Measurements from ENCODE around the gene PDCD11.
"Not testable (repeated sequence)": the region's sequence is repeated elsewhere in the genome, so short reads cannot be mapped to it uniquely, and the experiment has no call there.

PDCD11 gene

DNA sequence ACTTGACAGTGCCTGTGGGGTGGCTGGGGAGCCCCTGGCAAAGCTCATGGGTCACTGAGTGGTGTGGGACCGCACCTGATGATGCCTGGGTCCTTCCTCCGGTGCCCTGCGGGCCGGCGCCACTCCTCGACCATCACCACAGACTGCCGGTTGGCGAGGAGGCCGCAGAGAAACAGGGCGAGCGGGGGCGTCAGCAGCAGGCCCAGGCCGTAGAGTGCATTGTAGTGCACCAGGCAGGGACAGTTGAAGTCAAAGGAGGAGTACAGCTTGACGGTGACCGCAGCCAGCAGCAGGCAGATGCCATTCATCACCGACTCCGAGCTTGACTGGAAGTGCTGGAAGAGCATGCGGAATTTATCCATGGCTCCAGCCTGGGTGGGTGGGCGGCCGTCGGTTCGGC is 82.2 kb downstream of the PDCD11 start:
- Histone ChIP-seq H3K4me1 (ENCODE audit: insufficient read depth, low read length, poor library complexity, severe bottlenecking) (peaks cover 14% of the 10 kb centered on the region), H3K36me3 (ENCODE audit: insufficient read depth, low read length) (no peaks in the 10 kb centered on the region), H3K4me3 (ENCODE audit: low read length, poor library complexity, severe bottlenecking) (no peak overlapping the region), H3K4me2 (ENCODE audit: low read depth, low read length, poor library complexity, severe bottlenecking) (no peak overlapping the region), H3K9ac (ENCODE audit: low read depth, low read length, poor library complexity, severe bottlenecking) (no peak overlapping the region), H2AFZ (ENCODE audit: low read length) (no peak overlapping the region), H3F3A (ENCODE audit: low read depth) (no peaks in the 10 kb centered on the region), H3K9me2 (replicated peaks; ENCODE audit: low read depth, low read length) (no peaks in the 10 kb centered on the region), H3K9me3 (ENCODE audit: insufficient read depth, low read depth, low read length) (no peaks in the 10 kb centered on the region), H4K20me1 (ENCODE audit: insufficient read depth, low read length, poor library complexity, severe bottlenecking) (no peaks in the 10 kb centered on the region), H3K27me3 (ENCODE audit: insufficient read depth, low read length, poor library complexity, severe bottlenecking) (no peaks in the 10 kb centered on the region), H3K79me2 (ENCODE audit: insufficient read depth, low read length) (no peaks in the 10 kb centered on the region)
- TF ChIP-seq EZH2phosphoT487 (IDR thresholded peaks at IDR 0.05; ENCODE audit: borderline replicate concordance): no peak

GRCh38 chr10:103479135-103479534 is 82.7 kb downstream of the PDCD11 start, which contains the start of gene CALHM3:
Gene CALHM3, minus strand, starts transcription at chr10:103479240. Its CDS starts 208 bp downstream, at chr10:103479032.
- H3K4me3 ChIP-seq (ENCODE audit: low read length, poor library complexity, severe bottlenecking): no peak within 1 kb of the TSS
- peaks cover 14% of the 10 kb centered on the region for H3K4me1 ChIP-seq (ENCODE audit: insufficient read depth, low read length, poor library complexity, severe bottlenecking)
- TF ChIP-seq CTCF (conservative IDR thresholded peaks at IDR 0.05; ENCODE audit: low read length) (no peak), EZH2phosphoT487 (IDR thresholded peaks at IDR 0.05; ENCODE audit: borderline replicate concordance) (no peak)
- H3K27me3 ChIP-seq (ENCODE audit: insufficient read depth, low read length, poor library complexity, severe bottlenecking): no peaks in the 10 kb centered on the region
- no peak within 1 kb of the TSS for H2AFZ ChIP-seq (ENCODE audit: low read length)
- H3K79me2 ChIP-seq (ENCODE audit: insufficient read depth, low read length): no peaks in the 10 kb centered on the region
- H3F3A ChIP-seq (ENCODE audit: low read depth): no peaks in the 10 kb centered on the region
- no peak within 1 kb of the TSS for H3K4me2 ChIP-seq (ENCODE audit: low read depth, low read length, poor library complexity, severe bottlenecking)
- H3K9ac ChIP-seq (ENCODE audit: low read depth, low read length, poor library complexity, severe bottlenecking): no peak within 1 kb of the TSS
- no peaks in the 10 kb centered on the region for H3K9me3 ChIP-seq (ENCODE audit: insufficient read depth, low read depth, low read length)
- H4K20me1 ChIP-seq (ENCODE audit: insufficient read depth, low read length, poor library complexity, severe bottlenecking): no peaks in the 10 kb centered on the region
- no peaks in the 10 kb centered on the region for H3K9me2 ChIP-seq (replicated peaks; ENCODE audit: low read depth, low read length)
- H3K36me3 ChIP-seq (ENCODE audit: insufficient read depth, low read length): no peaks in the 10 kb centered on the region

DNA sequence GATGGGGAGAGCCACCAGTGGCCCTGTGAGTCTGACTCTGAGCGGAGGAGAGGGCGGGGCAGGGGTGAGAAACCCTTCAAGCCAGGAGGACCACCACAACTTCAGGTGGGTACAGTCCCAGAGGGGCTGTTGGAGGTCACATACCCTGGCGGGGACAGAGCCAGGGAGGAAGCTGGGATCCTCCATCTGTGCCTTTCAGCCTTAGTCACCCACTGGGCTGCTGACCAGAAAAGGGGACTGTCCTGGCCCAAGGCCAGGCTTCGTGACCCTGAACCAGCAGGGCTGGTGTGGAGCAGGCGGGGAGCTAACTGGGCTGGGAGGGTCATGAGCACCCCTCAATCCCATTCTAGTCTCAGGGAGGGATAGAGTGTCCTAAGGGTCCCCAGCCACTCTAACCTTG is 84.1 kb downstream of the PDCD11 start:
- Histone ChIP-seq H3K4me1 (ENCODE audit: insufficient read depth, low read length, poor library complexity, severe bottlenecking) (peaks cover 14% of the 10 kb centered on the region), H3K4me3 (ENCODE audit: low read length, poor library complexity, severe bottlenecking) (no peak overlapping the region), H3F3A (ENCODE audit: low read depth) (no peaks in the 10 kb centered on the region), H3K9me3 (ENCODE audit: insufficient read depth, low read depth, low read length) (no peaks in the 10 kb centered on the region), H3K9ac (ENCODE audit: low read depth, low read length, poor library complexity, severe bottlenecking) (no peak overlapping the region), H4K20me1 (ENCODE audit: insufficient read depth, low read length, poor library complexity, severe bottlenecking) (no peaks in the 10 kb centered on the region), H2AFZ (ENCODE audit: low read length) (0 out of 2 replicates have a peak overlapping the region, but pooled peaks have one; percentile 36), H3K9me2 (replicated peaks; ENCODE audit: low read depth, low read length) (no peaks in the 10 kb centered on the region), H3K4me2 (ENCODE audit: low read depth, low read length, poor library complexity, severe bottlenecking) (no peak overlapping the region), H3K79me2 (ENCODE audit: insufficient read depth, low read length) (no peaks in the 10 kb centered on the region), H3K36me3 (ENCODE audit: insufficient read depth, low read length) (no peaks in the 10 kb centered on the region), H3K27me3 (ENCODE audit: insufficient read depth, low read length, poor library complexity, severe bottlenecking) (no peaks in the 10 kb centered on the region)
- TF ChIP-seq CTCF (conservative IDR thresholded peaks at IDR 0.05; ENCODE audit: low read length) (no peak), EZH2phosphoT487 (IDR thresholded peaks at IDR 0.05; ENCODE audit: borderline replicate concordance) (no peak)

DNA sequence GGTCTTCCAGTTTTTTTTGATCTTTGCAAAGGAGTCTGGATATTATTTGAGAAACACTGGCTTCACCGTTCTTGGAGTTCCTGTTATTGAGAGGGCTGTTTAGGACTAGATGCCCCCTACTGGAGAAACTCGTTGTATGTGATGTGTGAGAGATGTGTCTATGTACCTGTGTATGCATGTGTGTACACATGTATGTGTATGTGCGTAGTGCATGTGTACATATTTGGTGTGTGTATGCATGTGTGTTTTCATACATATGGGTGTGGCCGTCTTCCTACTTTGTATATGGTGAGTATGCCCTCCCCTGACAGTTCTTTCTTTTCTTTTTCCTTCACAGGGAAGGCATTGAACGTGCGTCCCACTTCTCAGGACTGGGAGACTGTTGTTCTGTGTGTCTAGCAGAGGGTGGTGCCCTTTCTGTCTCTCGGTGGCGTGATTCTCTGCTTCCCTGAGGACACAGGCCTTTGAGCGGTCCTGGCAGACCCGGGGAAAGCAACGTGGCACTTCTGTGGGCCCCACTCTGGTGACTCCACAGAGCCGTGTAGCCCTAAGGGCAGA is 85.6 kb downstream of the PDCD11 start:
- Histone ChIP-seq H3K4me2 (ENCODE audit: low read depth, low read length, poor library complexity, severe bottlenecking) (no peak overlapping the region), H2AFZ (ENCODE audit: low read length) (no peak overlapping the region; the same call in 1 of the 2 replicates), H3K27me3 (ENCODE audit: insufficient read depth, low read length, poor library complexity, severe bottlenecking) (no peaks in the 10 kb centered on the region), H3K9me3 (ENCODE audit: insufficient read depth, low read depth, low read length) (no peaks in the 10 kb centered on the region), H3K36me3 (ENCODE audit: insufficient read depth, low read length) (no peaks in the 10 kb centered on the region), H3K9ac (ENCODE audit: low read depth, low read length, poor library complexity, severe bottlenecking) (no peak overlapping the region), H4K20me1 (ENCODE audit: insufficient read depth, low read length, poor library complexity, severe bottlenecking) (no peaks in the 10 kb centered on the region), H3K4me1 (ENCODE audit: insufficient read depth, low read length, poor library complexity, severe bottlenecking) (no peaks in the 10 kb centered on the region), H3K9me2 (replicated peaks; ENCODE audit: low read depth, low read length) (no peaks in the 10 kb centered on the region), H3F3A (ENCODE audit: low read depth) (no peaks in the 10 kb centered on the region), H3K79me2 (ENCODE audit: insufficient read depth, low read length) (no peaks in the 10 kb centered on the region), H3K4me3 (ENCODE audit: low read length, poor library complexity, severe bottlenecking) (no peak overlapping the region)
- TF ChIP-seq EZH2phosphoT487 (IDR thresholded peaks at IDR 0.05; ENCODE audit: borderline replicate concordance) (no peak), CTCF (conservative IDR thresholded peaks at IDR 0.05; ENCODE audit: low read length) (peak; percentile 81)

DNA sequence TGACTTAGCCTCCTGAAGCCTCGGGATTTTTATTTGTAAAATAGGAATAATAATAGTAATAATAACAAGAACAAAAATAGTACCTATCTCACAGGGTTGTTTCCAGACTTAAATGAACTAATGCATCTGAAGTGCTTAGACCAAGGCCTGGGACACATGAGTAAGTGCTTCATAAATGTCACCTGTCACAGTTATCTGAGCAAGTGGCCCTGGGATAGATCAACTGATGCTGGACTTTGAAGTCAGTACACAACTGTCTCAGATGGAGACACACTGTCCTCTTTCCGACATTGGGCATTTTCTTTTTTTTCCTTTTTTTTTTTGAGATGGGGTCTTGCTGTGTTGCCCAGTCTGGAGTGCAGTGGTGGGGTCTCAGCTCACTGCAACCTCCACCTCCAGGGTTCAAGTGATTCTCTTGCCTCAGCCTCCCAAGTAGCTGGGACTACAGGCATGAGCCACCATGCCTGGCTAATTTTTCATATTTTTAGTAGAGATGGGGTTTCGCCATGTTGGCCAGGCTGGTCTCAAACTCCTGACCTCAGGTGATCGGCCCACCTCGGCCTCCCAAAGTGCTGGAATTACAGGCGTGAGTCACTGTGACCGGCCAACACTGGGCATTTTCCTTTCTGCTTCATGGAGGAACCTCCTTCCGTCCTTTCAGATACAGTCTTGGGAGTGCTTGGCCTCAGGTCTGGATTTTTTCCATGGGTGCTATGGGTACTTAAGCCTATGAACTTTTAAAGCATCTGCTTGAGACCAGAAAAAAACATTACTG is 90.4 kb downstream of the PDCD11 start:
- H3K9me2 ChIP-seq (replicated peaks; ENCODE audit: low read depth, low read length); H3F3A ChIP-seq (ENCODE audit: low read depth); H3K79me2 ChIP-seq (ENCODE audit: insufficient read depth, low read length); H3K9ac ChIP-seq (ENCODE audit: low read depth, low read length, poor library complexity, severe bottlenecking); H3K27me3 ChIP-seq (ENCODE audit: insufficient read depth, low read length, poor library complexity, severe bottlenecking); H3K4me3 ChIP-seq (ENCODE audit: low read length, poor library complexity, severe bottlenecking); H4K20me1 ChIP-seq (ENCODE audit: insufficient read depth, low read length, poor library complexity, severe bottlenecking); H3K36me3 ChIP-seq (ENCODE audit: insufficient read depth, low read length); H3K9me3 ChIP-seq (ENCODE audit: insufficient read depth, low read depth, low read length); H2AFZ ChIP-seq (ENCODE audit: low read length); H3K4me1 ChIP-seq (ENCODE audit: insufficient read depth, low read length, poor library complexity, severe bottlenecking); H3K4me2 ChIP-seq (ENCODE audit: low read depth, low read length, poor library complexity, severe bottlenecking): not testable (repeated sequence)
